Myocyte (in vitro differentiated cells): ENCODE data around the gene CNGA3. TPM values are rescaled to one million over a fixed set of nuclear protein-coding genes. Genes with fewer than 3 reads are reported as not detected.

ENCODE experiments used
- DNase-seq: peaks from one replicate; pipeline ENCODE4 v3.0.0-alpha.2; 2012; ENCODE audit warnings: low read depth
- total RNA-seq: library from RNA; depleted of rRNA; stranded (reverse); fragments of >200 nt; gene quantifications from 2 replicates; pipeline ENCODE4 v1.2.3, GENCODE V29; 2014

Gene CNGA3
- total RNA-seq, 1 donor from 2014 or later: not detected

GRCh38 chr2:98376996-98377395 is 30.7 kb downstream of the CNGA3 start:
- peak; percentile 83 for DNase-seq

GRCh38 chr2:98377544-98377943 is 31.3 kb downstream of the CNGA3 start:
- DNase-seq: no peak

- DNase-seq: peak; percentile 2
Observed at GRCh38 chr2:98378196-98378595, 31.9 kb downstream of the CNGA3 start.

GRCh38 chr2:98378901-98379300 is 32.6 kb downstream of the CNGA3 start:
- DNase-seq: peak; percentile 96

- peak; percentile 20 for DNase-seq
Observed at GRCh38 chr2:98379311-98380202, 33.3 kb downstream of the CNGA3 start.

GRCh38 chr2:98380203-98380535 is 33.9 kb downstream of the CNGA3 start:
- DNase-seq: no peak

- DNase-seq: no peak
Observed at GRCh38 chr2:98381494-98381893, 35.2 kb downstream of the CNGA3 start.

GRCh38 chr2:98382086-98382485 is 35.8 kb downstream of the CNGA3 start:
- DNase-seq: no peak

- no peak for DNase-seq
Observed at GRCh38 chr2:98382739-98383138, 36.5 kb downstream of the CNGA3 start.

- DNase-seq: no peak
Observed at GRCh38 chr2:98383166-98383565, 36.9 kb downstream of the CNGA3 start.

- DNase-seq: peak; percentile 82
Observed at GRCh38 chr2:98385050-98385699, 38.9 kb downstream of the CNGA3 start.

- DNase-seq: no peak
Observed at GRCh38 chr2:98387478-98387877, 41.2 kb downstream of the CNGA3 start.

GRCh38 chr2:98388081-98388480 is 41.8 kb downstream of the CNGA3 start:
- DNase-seq: no peak

GRCh38 chr2:98388601-98389250 is 42.5 kb downstream of the CNGA3 start:
- no peak for DNase-seq

- no peak for DNase-seq
Observed at GRCh38 chr2:98389251-98389605, 43.0 kb downstream of the CNGA3 start.

- DNase-seq: no peak
Observed at GRCh38 chr2:98390571-98391476, 44.6 kb downstream of the CNGA3 start.

- DNase-seq: no peak
Observed at GRCh38 chr2:98391581-98392270, 45.5 kb downstream of the CNGA3 start.

- no peak for DNase-seq
Observed at GRCh38 chr2:98393354-98393753, 47.1 kb downstream of the CNGA3 start.

GRCh38 chr2:98394595-98395153 is 48.4 kb downstream of the CNGA3 start:
- DNase-seq: no peak

- DNase-seq: no peak
Observed at GRCh38 chr2:98395977-98396376, 49.7 kb downstream of the CNGA3 start.
